Activated CD8-positive, alpha-beta T cell treated with anti-CD3 and anti-CD28 coated beads, Interleukin-2, amount 10 ng/mL, durations not matched to agents 7 days and 5 days (primary cell): ENCODE measurements around the gene TRIM24. TPM values are rescaled to one million over a fixed set of nuclear protein-coding genes. Genes with fewer than 3 reads are reported as not detected.

Experiments used
- ATAC-seq: fragments of 150-1000 bp; cut with Tn5 transposase; one replicate; pipeline ENCODE4 v1.10.0; 2021; ENCODE audit warnings: moderate library complexity
- CTCF ChIA-PET: fragments of 350-600 bp; sonication (Branson Sonifier 250); formaldehyde crosslinking; loops from one replicate; lab custom pipeline; 2021; ENCODE audit warnings: antibody characterized with exemption; lab: Charles Lee
- POLR2A ChIA-PET: fragments of 350-600 bp; sonication (Branson Sonifier 250); formaldehyde crosslinking; loops from one replicate; lab custom pipeline; 2021; ENCODE audit warnings: antibody characterized with exemption; lab: Charles Lee
- DNase-seq: peaks from one replicate; pipeline ENCODE4 v3.0.0-alpha.2; 2020
- H3K27ac Mint-ChIP-seq: one replicate; pipeline ENCODE4 v1.8.0; 2021; ENCODE audit warnings: mild to moderate bottlenecking, mixed read lengths
- H3K27me3 Mint-ChIP-seq: one replicate; pipeline ENCODE4 v1.8.0; 2021; ENCODE audit warnings: low read depth, mixed read lengths
- H3K36me3 Mint-ChIP-seq: one replicate; pipeline ENCODE4 v1.8.0; 2021; ENCODE audit warnings: low read depth, mixed read lengths
- H3K4me1 Mint-ChIP-seq: one replicate; pipeline ENCODE4 v1.8.0; 2021; ENCODE audit warnings: low read depth, mixed read lengths
- H3K4me3 Mint-ChIP-seq: one replicate; pipeline ENCODE4 v1.8.0; 2021; ENCODE audit warnings: mild to moderate bottlenecking, mixed read lengths
- H3K9me3 Mint-ChIP-seq: one replicate; pipeline ENCODE4 v1.8.0; 2022; ENCODE audit warnings: mixed read lengths; ENCODE audit not compliant: insufficient read depth
- total RNA-seq, 2 experiments: library from RNA; stranded (reverse); gene quantifications; one replicate each; pipeline ENCODE4 v1.2.3, GENCODE V29; 2021

Gene TRIM24
- total RNA-seq, 2 experiments from 2014 or later, result 26.1 to 26.2 TPM

DNA sequence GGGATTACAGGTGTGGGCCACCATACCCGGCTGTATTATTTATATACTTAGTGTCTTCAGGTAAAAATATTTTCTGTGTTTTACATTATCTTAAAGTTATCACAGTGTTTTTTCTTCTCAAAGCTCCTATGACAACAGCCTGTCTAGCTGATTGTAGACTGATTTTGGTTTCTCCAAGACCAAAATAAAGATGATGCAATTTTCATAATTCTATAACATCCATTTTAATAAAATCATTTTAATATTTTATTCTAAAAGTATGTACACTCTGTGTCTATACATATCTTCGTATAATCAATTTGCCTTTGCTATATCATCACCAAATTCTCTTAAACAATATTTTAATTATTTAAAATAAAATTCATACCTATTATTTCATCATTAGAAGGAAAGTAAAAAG, 108.6 kb downstream of the TRIM24 start:
- Mint-ChIP-seq H3K27me3 (no peaks in the 10 kb centered on the region), H3K27ac (no peak overlapping the region), H3K9me3 (peaks cover 28% of the 10 kb centered on the region), H3K36me3 (peaks cover 74% of the 10 kb centered on the region), H3K4me3 (no peak overlapping the region), H3K4me1 (no peaks in the 10 kb centered on the region)
- CTCF ChIA-PET, result interaction anchor here (0.9 kb wide), 1 partner anchor 13 kb away, joined by 3 read pairs; no protein-coding TSS in a partner anchor
- DNase-seq (no peak), ATAC-seq (no peak)
- POLR2A ChIA-PET, result no interaction called here

DNA sequence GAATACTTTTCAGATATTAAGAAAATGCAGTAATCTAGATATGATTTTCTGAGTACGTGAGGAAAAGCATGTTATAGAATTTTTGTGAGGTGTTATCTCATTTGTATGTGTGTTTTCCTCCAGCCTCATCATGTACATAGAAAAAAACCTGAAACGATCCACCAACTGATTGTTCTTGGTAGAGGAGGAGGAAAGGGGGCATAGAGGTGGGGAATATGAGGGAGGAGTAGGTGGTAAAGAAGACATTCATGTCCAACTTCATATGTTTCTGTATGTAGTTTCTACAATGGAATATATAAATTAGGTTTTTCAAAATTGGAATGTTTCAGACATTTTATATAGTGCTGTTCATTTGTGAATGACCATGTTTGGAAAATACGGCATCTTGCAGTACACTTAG, 109.4 kb downstream of the TRIM24 start:
- H3K36me3 Mint-ChIP-seq, result peaks cover 73% of the 10 kb centered on the region
- DNase-seq, result no peak
- no peak for ATAC-seq
- H3K4me1 Mint-ChIP-seq, result no peaks in the 10 kb centered on the region
- POLR2A ChIA-PET, result no interaction called here
- no peak overlapping the region for H3K27ac Mint-ChIP-seq
- CTCF ChIA-PET, result no interaction called here
- no peak overlapping the region for H3K4me3 Mint-ChIP-seq
- H3K9me3 Mint-ChIP-seq, result peaks cover 24% of the 10 kb centered on the region
- H3K27me3 Mint-ChIP-seq, result no peaks in the 10 kb centered on the region

DNA sequence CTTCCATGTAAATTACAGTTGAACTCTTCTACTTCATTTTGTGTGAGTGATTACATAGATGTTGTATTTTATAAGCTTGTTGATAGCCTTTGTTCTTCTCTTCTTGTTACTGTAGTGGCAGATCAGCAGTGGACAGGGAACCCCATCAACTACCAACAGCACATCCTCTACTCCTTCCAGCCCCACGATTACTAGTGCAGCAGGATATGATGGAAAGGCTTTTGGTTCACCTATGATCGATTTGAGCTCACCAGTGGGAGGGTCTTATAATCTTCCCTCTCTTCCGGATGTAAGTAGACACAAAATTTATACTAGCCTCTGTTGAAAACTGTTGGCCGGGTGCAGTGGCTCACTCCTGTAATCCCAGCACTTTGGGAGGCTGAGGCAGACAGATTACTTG, 110.7 kb downstream of the TRIM24 start:
- Mint-ChIP-seq H3K9me3 (peaks cover 11% of the 10 kb centered on the region), H3K4me1 (no peaks in the 10 kb centered on the region), H3K27me3 (no peaks in the 10 kb centered on the region), H3K4me3 (no peak overlapping the region), H3K27ac (no peak overlapping the region), H3K36me3 (peaks cover 64% of the 10 kb centered on the region)
- ChIA-PET CTCF (no interaction called here), POLR2A (no interaction called here)
- ATAC-seq (no peak), DNase-seq (no peak)

DNA sequence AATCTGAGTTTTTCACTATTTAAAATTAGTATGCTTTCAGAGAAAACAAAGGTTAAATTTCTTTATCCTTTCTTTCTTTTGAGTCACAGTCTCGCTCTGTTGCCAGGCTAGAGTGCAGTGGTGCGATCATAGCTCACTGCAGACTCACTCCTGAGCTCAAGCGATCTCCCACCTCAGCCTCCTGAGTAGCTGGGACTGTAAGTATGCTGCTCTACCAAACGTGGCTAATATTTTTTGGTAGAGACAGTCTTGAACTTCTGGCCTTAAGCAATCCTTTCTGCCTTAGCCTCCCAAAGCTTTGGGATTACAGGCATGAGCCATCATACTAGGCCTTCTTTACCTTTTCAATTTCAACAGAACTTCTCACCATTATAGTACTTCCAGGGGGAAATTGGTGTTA, 113.7 kb downstream of the TRIM24 start:
- ATAC-seq (no peak), DNase-seq (no peak)
- POLR2A ChIA-PET, result no interaction called here
- H3K27me3 Mint-ChIP-seq, result no peaks in the 10 kb centered on the region
- H3K9me3 Mint-ChIP-seq, result no peaks in the 10 kb centered on the region
- H3K4me1 Mint-ChIP-seq, result no peaks in the 10 kb centered on the region
- peaks cover 64% of the 10 kb centered on the region for H3K36me3 Mint-ChIP-seq
- no peak overlapping the region for H3K27ac Mint-ChIP-seq
- no peak overlapping the region for H3K4me3 Mint-ChIP-seq
- CTCF ChIA-PET, result interaction anchor here (1.3 kb wide), 1 partner anchor 165 kb away, joined by 4 read pairs; no protein-coding TSS in a partner anchor

DNA sequence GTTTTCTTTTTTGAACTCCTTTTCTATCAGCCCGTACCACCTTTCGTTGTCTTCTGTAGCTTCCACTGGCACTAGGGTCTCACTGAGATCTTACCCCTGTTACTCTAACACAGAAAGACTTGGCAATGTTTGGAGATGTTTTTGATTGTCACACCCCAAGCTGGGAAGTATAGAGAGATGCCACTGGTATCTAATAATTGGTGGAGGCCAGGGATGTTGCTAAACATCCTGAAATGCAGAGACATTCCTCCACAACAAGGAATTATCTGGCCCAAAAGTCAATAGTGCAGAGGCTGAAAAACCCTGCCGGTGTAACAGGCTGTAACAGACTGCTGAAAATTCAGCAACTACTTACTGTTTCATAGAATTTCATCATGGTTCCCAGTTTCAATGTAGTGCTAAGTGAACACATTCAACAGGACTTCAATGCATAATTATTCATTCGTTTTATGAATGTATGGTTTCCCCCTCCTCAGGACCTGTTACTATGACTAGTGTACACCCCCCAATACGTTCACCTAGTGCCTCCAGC, 115.9 kb downstream of the TRIM24 start:
- DNase-seq, result no peak
- Mint-ChIP-seq H3K36me3 (peaks cover 67% of the 10 kb centered on the region), H3K4me3 (no peak overlapping the region), H3K27me3 (no peaks in the 10 kb centered on the region), H3K4me1 (no peaks in the 10 kb centered on the region), H3K27ac (no peak overlapping the region), H3K9me3 (no peaks in the 10 kb centered on the region)
- POLR2A ChIA-PET, result no interaction called here
- CTCF ChIA-PET, result no interaction called here
- ATAC-seq, result no peak

DNA sequence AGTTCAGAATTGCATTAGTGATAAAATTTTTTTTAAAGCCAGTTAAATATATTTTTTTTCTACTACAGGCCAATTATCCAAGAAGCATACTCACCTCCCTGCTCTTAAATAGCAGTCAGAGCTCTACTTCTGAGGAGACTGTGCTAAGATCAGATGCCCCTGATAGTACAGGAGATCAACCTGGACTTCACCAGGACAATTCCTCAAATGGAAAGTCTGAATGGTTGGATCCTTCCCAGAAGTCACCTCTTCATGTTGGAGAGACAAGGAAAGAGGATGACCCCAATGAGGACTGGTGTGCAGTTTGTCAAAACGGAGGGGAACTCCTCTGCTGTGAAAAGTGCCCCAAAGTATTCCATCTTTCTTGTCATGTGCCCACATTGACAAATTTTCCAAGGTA, 119.1 kb downstream of the TRIM24 start:
- ChIA-PET CTCF (no interaction called here), POLR2A (no interaction called here)
- Mint-ChIP-seq H3K9me3 (no peaks in the 10 kb centered on the region), H3K4me3 (no peak overlapping the region), H3K36me3 (peaks cover 67% of the 10 kb centered on the region), H3K27ac (no peak overlapping the region), H3K4me1 (no peaks in the 10 kb centered on the region), H3K27me3 (no peaks in the 10 kb centered on the region)
- ATAC-seq (no peak), DNase-seq (no peak)

DNA sequence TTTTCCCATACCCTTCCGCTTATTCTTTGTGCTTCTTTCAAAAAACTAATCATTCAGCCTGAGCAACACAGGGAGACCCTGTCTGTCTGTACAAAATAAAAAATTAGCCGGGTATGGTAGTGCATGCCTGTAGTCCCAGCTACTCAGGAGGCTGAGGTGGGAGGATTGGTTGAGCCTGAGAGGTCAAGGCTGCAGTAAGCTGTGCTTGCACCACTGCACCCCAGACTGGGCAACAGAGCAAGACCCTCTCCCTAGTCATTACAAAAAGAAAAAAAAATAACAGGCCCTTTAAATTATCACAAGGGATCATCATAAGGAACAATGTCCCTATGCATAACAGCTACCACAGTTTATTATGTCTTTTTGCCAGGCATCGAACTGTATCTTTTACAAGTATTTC, 119.6 kb downstream of the TRIM24 start:
- no peak overlapping the region for H3K4me3 Mint-ChIP-seq
- H3K27ac Mint-ChIP-seq, result no peak overlapping the region
- peaks cover 70% of the 10 kb centered on the region for H3K36me3 Mint-ChIP-seq
- no peaks in the 10 kb centered on the region for H3K27me3 Mint-ChIP-seq
- CTCF ChIA-PET, result no interaction called here
- POLR2A ChIA-PET, result no interaction called here
- no peaks in the 10 kb centered on the region for H3K9me3 Mint-ChIP-seq
- H3K4me1 Mint-ChIP-seq, result no peaks in the 10 kb centered on the region
- no peak for ATAC-seq
- no peak for DNase-seq

DNA sequence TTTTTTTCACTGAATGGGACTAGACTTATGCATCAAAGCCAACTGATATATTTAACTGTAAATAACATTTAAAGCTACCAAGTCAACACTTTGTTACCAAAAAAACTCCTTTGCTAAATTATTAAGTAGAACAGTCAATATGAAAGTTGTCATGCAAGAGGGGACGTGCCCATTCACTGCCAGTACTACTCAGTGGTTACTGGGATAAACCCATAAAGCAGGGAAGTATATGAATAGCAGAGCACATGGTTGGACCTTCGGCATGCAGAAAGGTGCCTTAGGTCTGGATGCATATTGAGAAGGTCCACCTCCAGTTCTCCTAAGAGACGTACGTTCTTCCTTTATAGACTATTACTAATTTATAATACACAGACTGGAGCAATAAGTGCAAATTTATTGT, 121.0 kb downstream of the TRIM24 start:
- Mint-ChIP-seq H3K4me1 (no peaks in the 10 kb centered on the region), H3K9me3 (no peaks in the 10 kb centered on the region), H3K27ac (no peak overlapping the region), H3K27me3 (no peaks in the 10 kb centered on the region), H3K4me3 (no peak overlapping the region), H3K36me3 (peaks cover 77% of the 10 kb centered on the region)
- CTCF ChIA-PET, result no interaction called here
- DNase-seq, result no peak
- ATAC-seq, result no peak
- POLR2A ChIA-PET, result no interaction called here

DNA sequence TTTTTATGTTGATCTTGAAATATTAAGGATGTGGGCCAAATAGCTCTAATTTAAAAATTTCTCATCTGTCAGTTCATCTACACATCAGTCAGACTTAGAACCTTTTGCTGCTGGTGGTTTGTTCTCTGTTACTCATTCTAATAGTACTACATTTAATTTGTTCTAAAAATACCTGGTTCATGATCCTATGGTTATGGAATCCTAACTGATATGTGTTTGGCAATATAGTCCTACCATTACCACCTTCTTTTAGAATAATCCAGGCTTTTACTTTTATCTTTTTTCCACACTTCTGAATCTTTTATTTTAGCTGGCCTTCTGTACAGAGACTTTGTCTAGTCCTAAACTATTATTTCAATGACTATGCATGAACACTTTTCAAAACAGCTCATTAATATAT, 124.2 kb downstream of the TRIM24 start:
- H3K27me3 Mint-ChIP-seq, result no peaks in the 10 kb centered on the region
- peaks cover 73% of the 10 kb centered on the region for H3K36me3 Mint-ChIP-seq
- DNase-seq, result no peak
- no peak overlapping the region for H3K4me3 Mint-ChIP-seq
- CTCF ChIA-PET, result no interaction called here
- no peak for ATAC-seq
- POLR2A ChIA-PET, result no interaction called here
- H3K9me3 Mint-ChIP-seq, result no peaks in the 10 kb centered on the region
- no peak overlapping the region for H3K27ac Mint-ChIP-seq
- H3K4me1 Mint-ChIP-seq, result no peaks in the 10 kb centered on the region

DNA sequence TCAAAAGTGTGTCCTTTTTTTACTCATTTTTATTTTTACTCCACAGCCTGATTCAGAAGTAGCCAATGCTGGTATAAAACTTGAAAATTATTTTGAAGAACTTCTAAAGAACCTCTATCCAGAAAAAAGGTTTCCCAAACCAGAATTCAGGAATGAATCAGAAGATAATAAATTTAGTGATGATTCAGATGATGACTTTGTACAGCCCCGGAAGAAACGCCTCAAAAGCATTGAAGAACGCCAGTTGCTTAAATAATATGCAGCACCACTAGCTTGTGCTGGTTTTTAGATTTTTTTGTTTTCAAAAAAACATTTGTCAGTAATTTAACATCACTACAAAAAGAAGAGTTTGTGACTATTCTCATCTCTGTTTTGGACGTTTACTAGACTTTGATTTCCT, 124.6 kb downstream of the TRIM24 start:
- Mint-ChIP-seq H3K4me3 (no peak overlapping the region), H3K27me3 (no peaks in the 10 kb centered on the region), H3K27ac (no peak overlapping the region), H3K4me1 (no peaks in the 10 kb centered on the region), H3K36me3 (peaks cover 71% of the 10 kb centered on the region), H3K9me3 (no peaks in the 10 kb centered on the region)
- DNase-seq (no peak), ATAC-seq (no peak)
- ChIA-PET CTCF (no interaction called here), POLR2A (no interaction called here)

DNA sequence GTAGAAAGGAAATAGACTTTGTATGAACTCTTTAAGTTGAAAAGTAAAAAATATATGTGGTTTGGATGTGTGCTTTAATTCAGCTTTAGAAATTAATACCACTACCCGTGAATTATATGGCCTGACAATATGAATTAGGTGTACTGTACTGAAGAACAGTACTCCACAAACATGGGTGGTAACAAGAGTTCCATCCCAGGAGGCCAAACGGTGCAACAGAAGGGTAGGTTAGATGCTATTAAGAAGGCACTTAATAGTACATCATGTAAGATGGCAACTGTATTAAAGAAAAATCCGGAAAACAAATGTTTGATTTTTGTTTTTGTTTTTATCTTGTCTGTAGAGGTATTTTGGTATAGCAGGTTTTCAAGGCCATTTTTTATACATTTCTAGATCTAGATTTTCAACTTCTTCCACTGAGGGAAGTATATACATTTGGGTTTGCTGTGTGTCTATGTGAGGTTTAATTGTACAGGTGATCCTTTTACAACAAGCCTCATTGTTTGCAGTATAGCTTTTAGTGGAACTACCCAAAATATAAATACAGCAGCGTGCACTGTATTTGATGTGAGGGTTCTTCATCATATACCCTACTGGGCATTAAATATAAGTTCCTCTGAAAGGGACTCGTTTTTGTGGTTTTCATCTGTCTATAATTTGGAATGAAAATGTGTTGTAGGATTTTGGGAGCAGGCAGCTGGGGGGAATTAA, 125.4 kb downstream of the TRIM24 start:
- CTCF ChIA-PET, result no interaction called here
- H3K4me1 Mint-ChIP-seq, result no peaks in the 10 kb centered on the region
- H3K36me3 Mint-ChIP-seq, result peaks cover 64% of the 10 kb centered on the region
- POLR2A ChIA-PET, result no interaction called here
- H3K9me3 Mint-ChIP-seq, result no peaks in the 10 kb centered on the region
- ATAC-seq, result no peak
- no peak for DNase-seq
- H3K4me3 Mint-ChIP-seq, result no peak overlapping the region
- no peaks in the 10 kb centered on the region for H3K27me3 Mint-ChIP-seq
- H3K27ac Mint-ChIP-seq, result no peak overlapping the region

DNA sequence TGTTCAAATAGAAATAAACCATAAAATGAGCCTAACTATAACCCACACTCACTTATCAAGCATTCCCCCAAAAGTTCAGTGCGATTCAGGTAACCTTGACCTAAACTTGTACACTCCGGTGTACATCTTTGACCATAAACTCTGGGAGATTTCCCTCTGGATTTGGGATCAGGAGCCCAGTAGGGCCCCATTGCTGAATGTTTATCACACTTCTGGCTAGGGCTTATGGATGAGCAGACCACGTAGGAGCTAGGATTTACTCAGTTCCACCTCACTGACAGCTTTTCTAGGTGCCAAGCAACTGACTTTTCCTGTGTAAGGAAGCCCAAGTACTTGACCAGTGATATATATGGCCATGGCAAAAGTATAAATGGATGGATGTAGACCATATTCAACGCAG, 127.4 kb downstream of the TRIM24 start:
- Mint-ChIP-seq H3K4me3 (no peak overlapping the region), H3K4me1 (no peaks in the 10 kb centered on the region), H3K27ac (no peak overlapping the region), H3K9me3 (no peaks in the 10 kb centered on the region), H3K27me3 (no peaks in the 10 kb centered on the region), H3K36me3 (peaks cover 54% of the 10 kb centered on the region)
- no peak for ATAC-seq
- ChIA-PET POLR2A (no interaction called here), CTCF (no interaction called here)
- no peak for DNase-seq
